Measurements from ENCODE around the gene TET2. TPM values are rescaled to one million over a fixed set of nuclear protein-coding genes. Genes with fewer than 3 reads are reported as not detected.

TET2 gene
- total RNA-seq, 2 experiments from 2014 or later, result 22.6 to 25.3 TPM

GRCh38 chr4:105194328-105195231 lies 47.9 kb downstream of the TET2 start:
- Mint-ChIP-seq H3K4me1 (peaks cover 22% of the 10 kb centered on the region), H3K27ac (no peak overlapping the region), H3K4me3 (no peak overlapping the region), H3K9me3 (no peaks in the 10 kb centered on the region), H3K27me3 (no peaks in the 10 kb centered on the region), H3K36me3 (ENCODE audit: low read depth) (peaks cover 44% of the 10 kb centered on the region)
- POLR2A ChIA-PET, result interaction anchor here (0.8 kb wide), 1 partner anchor 112 kb away, joined by 3 read pairs; no protein-coding TSS in a partner anchor
- no peak for DNase-seq
- CTCF ChIA-PET, result interaction anchor here (1.0 to 1.4 kb wide), 2 partner anchors 13 to 17 kb away, joined by 3 read pairs; no protein-coding TSS in a partner anchor

- CTCF ChIA-PET, result interaction anchor here (1.0 kb wide), 1 partner anchor 10 kb away, joined by 3 read pairs; no protein-coding TSS in a partner anchor
- no peak for DNase-seq
- H3K4me1 Mint-ChIP-seq, result peaks cover 20% of the 10 kb centered on the region
- H3K27ac Mint-ChIP-seq, result no peak overlapping the region
- POLR2A ChIA-PET, result no interaction called here
- H3K9me3 Mint-ChIP-seq, result no peaks in the 10 kb centered on the region
- H3K4me3 Mint-ChIP-seq, result no peak overlapping the region
- no peaks in the 10 kb centered on the region for H3K27me3 Mint-ChIP-seq
- peaks cover 39% of the 10 kb centered on the region for H3K36me3 Mint-ChIP-seq (ENCODE audit: low read depth)
These were observed 50.0 kb downstream of the TET2 start for GRCh38 chr4:105196523-105197145.

- H3K27ac Mint-ChIP-seq, result no peak overlapping the region
- ChIA-PET POLR2A (no interaction called here), CTCF (no interaction called here)
- DNase-seq, result no peak
- no peaks in the 10 kb centered on the region for H3K9me3 Mint-ChIP-seq
- no peak overlapping the region for H3K4me3 Mint-ChIP-seq
- peaks cover 16% of the 10 kb centered on the region for H3K4me1 Mint-ChIP-seq
- peaks cover 36% of the 10 kb centered on the region for H3K36me3 Mint-ChIP-seq (ENCODE audit: low read depth)
- no peaks in the 10 kb centered on the region for H3K27me3 Mint-ChIP-seq
These were observed 51.1 kb downstream of the TET2 start for GRCh38 chr4:105197777-105198176.

GRCh38 chr4:105198541-105198940 lies 51.9 kb downstream of the TET2 start:
- ChIA-PET CTCF (interaction anchor here (1.3 kb wide), 1 partner anchor 15 kb away, joined by 4 read pairs; no protein-coding TSS in a partner anchor), POLR2A (no interaction called here)
- DNase-seq, result no peak
- Mint-ChIP-seq H3K4me3 (no peak overlapping the region), H3K4me1 (peaks cover 16% of the 10 kb centered on the region), H3K36me3 (ENCODE audit: low read depth) (peaks cover 38% of the 10 kb centered on the region), H3K9me3 (no peaks in the 10 kb centered on the region), H3K27ac (no peak overlapping the region), H3K27me3 (no peaks in the 10 kb centered on the region)

- H3K9me3 Mint-ChIP-seq, result no peaks in the 10 kb centered on the region
- no peak overlapping the region for H3K4me3 Mint-ChIP-seq
- no peak overlapping the region for H3K27ac Mint-ChIP-seq
- peaks cover 25% of the 10 kb centered on the region for H3K36me3 Mint-ChIP-seq (ENCODE audit: low read depth)
- no peaks in the 10 kb centered on the region for H3K4me1 Mint-ChIP-seq
- ChIA-PET POLR2A (no interaction called here), CTCF (interaction anchor here (1.6 kb wide), 1 partner anchor 9 kb away, joined by 5 read pairs; no protein-coding TSS in a partner anchor)
- DNase-seq, result no peak
- no peaks in the 10 kb centered on the region for H3K27me3 Mint-ChIP-seq
These were observed 59.5 kb downstream of the TET2 start for GRCh38 chr4:105206214-105206613.

- H3K4me1 Mint-ChIP-seq, result no peaks in the 10 kb centered on the region
- H3K4me3 Mint-ChIP-seq, result no peak overlapping the region
- CTCF ChIA-PET, result interaction anchor here (1.6 kb wide), 1 partner anchor 8 kb away, joined by 5 read pairs; no protein-coding TSS in a partner anchor
- H3K9me3 Mint-ChIP-seq, result no peaks in the 10 kb centered on the region
- POLR2A ChIA-PET, result no interaction called here
- no peaks in the 10 kb centered on the region for H3K27me3 Mint-ChIP-seq
- no peak overlapping the region for H3K27ac Mint-ChIP-seq
- H3K36me3 Mint-ChIP-seq (ENCODE audit: low read depth), result peaks cover 25% of the 10 kb centered on the region
- DNase-seq, result no peak
These were observed 60.7 kb downstream of the TET2 start for GRCh38 chr4:105207386-105207785.

GRCh38 chr4:105208561-105208960 lies 61.9 kb downstream of the TET2 start:
- Mint-ChIP-seq H3K27ac (no peak overlapping the region), H3K36me3 (ENCODE audit: low read depth) (peaks cover 18% of the 10 kb centered on the region), H3K4me1 (no peaks in the 10 kb centered on the region), H3K27me3 (no peaks in the 10 kb centered on the region), H3K9me3 (no peaks in the 10 kb centered on the region), H3K4me3 (no peak overlapping the region)
- DNase-seq, result no peak
- POLR2A ChIA-PET, result no interaction called here
- CTCF ChIA-PET, result no interaction called here

- ChIA-PET POLR2A (no interaction called here), CTCF (interaction anchor here (1.2 kb wide), 1 partner anchor 263 kb away, joined by 3 read pairs; the partner anchor contains the start of gene PPA2)
- no peak for DNase-seq
- Mint-ChIP-seq H3K4me3 (no peak overlapping the region), H3K9me3 (no peaks in the 10 kb centered on the region), H3K27ac (no peak overlapping the region), H3K27me3 (no peaks in the 10 kb centered on the region), H3K36me3 (ENCODE audit: low read depth) (peaks cover 20% of the 10 kb centered on the region), H3K4me1 (peaks cover 11% of the 10 kb centered on the region)
These were observed 64.2 kb downstream of the TET2 start for GRCh38 chr4:105210916-105211315.

GRCh38 chr4:105215609-105216313 lies 69.1 kb downstream of the TET2 start:
- ChIA-PET POLR2A (no interaction called here), CTCF (interaction anchor here (1.3 kb wide), 1 partner anchor 9 kb away, joined by 5 read pairs; no protein-coding TSS in a partner anchor)
- no peak overlapping the region for H3K27ac Mint-ChIP-seq
- no peak overlapping the region for H3K4me3 Mint-ChIP-seq
- peaks cover 8% of the 10 kb centered on the region for H3K9me3 Mint-ChIP-seq
- H3K36me3 Mint-ChIP-seq (ENCODE audit: low read depth), result peaks cover 17% of the 10 kb centered on the region
- no peaks in the 10 kb centered on the region for H3K27me3 Mint-ChIP-seq
- peaks cover 16% of the 10 kb centered on the region for H3K4me1 Mint-ChIP-seq
- DNase-seq, result no peak

- Mint-ChIP-seq H3K27me3 (no peaks in the 10 kb centered on the region), H3K9me3 (peaks cover 2% of the 10 kb centered on the region), H3K36me3 (ENCODE audit: low read depth) (peaks cover 13% of the 10 kb centered on the region), H3K27ac (peak overlapping the region; percentile 57), H3K4me1 (no peaks in the 10 kb centered on the region), H3K4me3 (no peak overlapping the region)
- POLR2A ChIA-PET, result interaction anchor here (0.6 kb wide), 1 partner anchor 41 kb away, joined by 4 read pairs; no protein-coding TSS in a partner anchor
- CTCF ChIA-PET, result interaction anchor here (0.9 to 1.2 kb wide), 2 partner anchors 11 to 12 kb away, joined by 3 to 5 read pairs; no protein-coding TSS in a partner anchor
- no peak for DNase-seq
These were observed 78.8 kb downstream of the TET2 start for GRCh38 chr4:105225500-105225899.

GRCh38 chr4:105227054-105227453 lies 80.4 kb downstream of the TET2 start:
- H3K27ac Mint-ChIP-seq, result no peak overlapping the region
- CTCF ChIA-PET, result no interaction called here
- H3K36me3 Mint-ChIP-seq (ENCODE audit: low read depth), result peaks cover 10% of the 10 kb centered on the region
- POLR2A ChIA-PET, result no interaction called here
- H3K27me3 Mint-ChIP-seq, result no peaks in the 10 kb centered on the region
- no peaks in the 10 kb centered on the region for H3K4me1 Mint-ChIP-seq
- no peak for DNase-seq
- H3K9me3 Mint-ChIP-seq, result no peaks in the 10 kb centered on the region
- no peak overlapping the region for H3K4me3 Mint-ChIP-seq

GRCh38 chr4:105230287-105230686 lies 83.6 kb downstream of the TET2 start:
- DNase-seq, result no peak
- H3K9me3 Mint-ChIP-seq, result no peaks in the 10 kb centered on the region
- CTCF ChIA-PET, result interaction anchor here (1.5 kb wide), 1 partner anchor 22 kb away, joined by 3 read pairs; no protein-coding TSS in a partner anchor
- H3K36me3 Mint-ChIP-seq (ENCODE audit: low read depth), result peaks cover 23% of the 10 kb centered on the region
- POLR2A ChIA-PET, result no interaction called here
- H3K27me3 Mint-ChIP-seq, result no peaks in the 10 kb centered on the region
- no peaks in the 10 kb centered on the region for H3K4me1 Mint-ChIP-seq
- no peak overlapping the region for H3K27ac Mint-ChIP-seq
- H3K4me3 Mint-ChIP-seq, result no peak overlapping the region

Measured in activated CD4-positive, alpha-beta T cell treated with anti-CD3 and anti-CD28 coated beads, Interleukin-2, amount 10 ng/mL, durations not matched to agents 7 days and 5 days (primary cell).